HCEC 1CT (cell line): Measurements from ENCODE around the gene USP2.

ENCODE experiments used
- DNase-seq: peaks from one replicate; pipeline ENCODE4 v3.0.0-alpha.2; 2017

USP2 gene

GRCh38 chr11:119320240-119320775 lies 61.2 kb downstream of the USP2 start:
- DNase-seq, result no peak

- DNase-seq, result no peak
These were observed 61.7 kb downstream of the USP2 start for GRCh38 chr11:119319700-119320239.

GRCh38 chr11:119319136-119319699 lies 62.3 kb downstream of the USP2 start:
- no peak for DNase-seq

GRCh38 chr11:119318240-119319135 lies 63.0 kb downstream of the USP2 start:
- no peak for DNase-seq

- DNase-seq, result no peak
These were observed 63.8 kb downstream of the USP2 start for GRCh38 chr11:119317592-119318239.

- no peak for DNase-seq
These were observed 64.5 kb downstream of the USP2 start, which contains the start of gene MCAM for GRCh38 chr11:119316729-119317591. MCAM (minus strand) TSS chr11:119317130; CDS start chr11:119317101, 29 bp downstream.

- DNase-seq, result no peak
These were observed 65.3 kb downstream of the USP2 start for GRCh38 chr11:119316016-119316728.

- DNase-seq, result no peak
These were observed 66.1 kb downstream of the USP2 start for GRCh38 chr11:119315131-119316015.

- no peak for DNase-seq
These were observed 66.8 kb downstream of the USP2 start for GRCh38 chr11:119314726-119315125.

GRCh38 chr11:119310682-119311052 lies 70.8 kb downstream of the USP2 start:
- DNase-seq, result no peak

- DNase-seq, result no peak
These were observed 71.4 kb downstream of the USP2 start for GRCh38 chr11:119309953-119310681.

GRCh38 chr11:119309411-119309810 lies 72.1 kb downstream of the USP2 start:
- no peak for DNase-seq

GRCh38 chr11:119307974-119308373 lies 73.5 kb downstream of the USP2 start:
- DNase-seq, result no peak

GRCh38 chr11:119307219-119307618 lies 74.3 kb downstream of the USP2 start:
- DNase-seq, result no peak

- DNase-seq, result no peak
These were observed 75.1 kb downstream of the USP2 start for GRCh38 chr11:119306373-119306890.

- DNase-seq, result no peak
These were observed 75.7 kb downstream of the USP2 start for GRCh38 chr11:119305556-119306372.
